ENCODE measurements around the gene LRG1.

DNA sequence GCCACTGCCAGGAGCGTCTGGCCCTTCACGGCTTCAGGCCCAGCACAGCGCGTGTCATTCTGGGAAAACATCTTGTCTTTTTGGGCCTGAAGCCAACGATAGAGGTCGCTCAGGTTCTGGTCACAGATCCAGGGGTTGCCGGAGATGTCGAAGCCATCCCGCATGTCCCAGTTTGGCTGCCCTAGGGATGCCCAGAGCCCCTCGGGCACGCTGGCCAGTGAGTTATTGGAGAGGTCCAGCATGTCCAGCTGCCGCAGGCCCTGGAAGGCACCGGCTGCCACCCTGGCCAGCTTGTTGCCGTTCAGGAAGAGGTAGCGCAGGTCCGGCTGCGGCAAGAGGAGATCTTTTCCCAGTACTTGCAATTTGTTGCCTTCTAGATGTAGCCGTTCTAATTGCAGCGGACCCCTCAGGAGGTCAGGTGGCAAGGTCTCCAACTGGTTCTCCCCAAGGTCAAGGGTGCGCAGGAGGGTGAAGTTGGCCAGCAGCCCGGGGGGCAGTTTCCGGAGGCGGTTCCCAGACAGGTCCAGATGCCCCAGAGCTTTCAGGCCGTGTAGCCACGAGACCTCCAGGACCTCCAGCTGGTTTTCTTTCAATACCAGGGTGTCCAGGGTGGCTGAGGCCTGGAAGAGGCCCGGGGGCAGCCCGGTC, 1.8 kb downstream of the LRG1 start:
- TF ChIP-seq, protein P1, sequence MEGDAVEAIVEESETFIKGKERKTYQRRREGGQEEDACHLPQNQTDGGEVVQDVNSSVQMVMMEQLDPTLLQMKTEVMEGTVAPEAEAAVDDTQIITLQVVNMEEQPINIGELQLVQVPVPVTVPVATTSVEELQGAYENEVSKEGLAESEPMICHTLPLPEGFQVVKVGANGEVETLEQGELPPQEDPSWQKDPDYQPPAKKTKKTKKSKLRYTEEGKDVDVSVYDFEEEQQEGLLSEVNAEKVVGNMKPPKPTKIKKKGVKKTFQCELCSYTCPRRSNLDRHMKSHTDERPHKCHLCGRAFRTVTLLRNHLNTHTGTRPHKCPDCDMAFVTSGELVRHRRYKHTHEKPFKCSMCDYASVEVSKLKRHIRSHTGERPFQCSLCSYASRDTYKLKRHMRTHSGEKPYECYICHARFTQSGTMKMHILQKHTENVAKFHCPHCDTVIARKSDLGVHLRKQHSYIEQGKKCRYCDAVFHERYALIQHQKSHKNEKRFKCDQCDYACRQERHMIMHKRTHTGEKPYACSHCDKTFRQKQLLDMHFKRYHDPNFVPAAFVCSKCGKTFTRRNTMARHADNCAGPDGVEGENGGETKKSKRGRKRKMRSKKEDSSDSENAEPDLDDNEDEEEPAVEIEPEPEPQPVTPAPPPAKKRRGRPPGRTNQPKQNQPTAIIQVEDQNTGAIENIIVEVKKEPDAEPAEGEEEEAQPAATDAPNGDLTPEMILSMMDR (IDR thresholded peaks at IDR 0.05; ENCODE audit: poor library complexity), result no peak
- TF ChIP-seq EZH2phosphoT487 (IDR thresholded peaks at IDR 0.05; ENCODE audit: low read depth, severe bottlenecking, unreplicated experiment) (no peak), EZH2 (IDR thresholded peaks at IDR 0.05; ENCODE audit: borderline replicate concordance) (no peak)

Measured in hepatocyte (in vitro differentiated cells).